Right atrium auricular region (tissue), 2 donors: ENCODE data around the gene DET1. TPM values are rescaled to one million over a fixed set of nuclear protein-coding genes. Genes with fewer than 3 reads are reported as not detected.
"Not testable (repeated sequence)": the region's sequence is repeated elsewhere in the genome, so short reads cannot be mapped to it uniquely, and the experiment has no call there.

ENCODE experiments used
- DNase-seq: peaks from one replicate; pipeline ENCODE4 v3.0.0-alpha.2; 2019; ENCODE audit warnings: low spot score
- H3K27ac ChIP-seq, 2 donors: fragments of 200-600 bp; sonication (generic); 1 replicate in 1 of 2; 2 replicates in 1 of 2; pipeline ENCODE4 v1.5.1; 2016 to 2019
- H3K27me3 ChIP-seq, 2 donors: fragments of 200-600 bp; sonication (generic); one replicate each; pipeline versions ENCODE4 v1.5.1 to v1.6.0; 2017 to 2019
- H3K36me3 ChIP-seq: fragments of 200-600 bp; sonication (generic); one replicate; pipeline ENCODE4 v1.5.1; 2016
- H3K4me1 ChIP-seq, 2 donors: fragments of 200-600 bp; sonication (generic); one replicate each; pipeline versions ENCODE4 v1.5.1 to v1.6.0; 2017 to 2019
- H3K4me3 ChIP-seq, 2 donors: fragments of 200-600 bp; sonication (generic); 1 replicate in 1 of 2; 2 replicates in 1 of 2; pipeline ENCODE4 v1.5.1; 2017 to 2019; ENCODE audit warnings: mild to moderate bottlenecking in 1 of 2, moderate library complexity in 1 of 2
- H3K9me3 ChIP-seq, 2 donors: fragments of 200-600 bp; sonication (generic); one replicate each; pipeline ENCODE4 v1.5.1; 2019
- CTCF ChIP-seq, 2 donors: fragments of 200-600 bp; sonication (generic); IDR thresholded peaks; one replicate each; pipeline ENCODE4 v1.5.1; 2019; ENCODE audit warnings: antibody characterized with exemption in 2 of 2
- total RNA-seq, 2 donors: library from RNA; depleted of rRNA; stranded (reverse); fragments of >200 nt; gene quantifications; one replicate each; pipeline ENCODE4 v1.1.0, GENCODE V29; 2016

Gene DET1
- total RNA-seq, 2 donors from 2014 or later, result 5.1 to 8.7 TPM

DNA sequence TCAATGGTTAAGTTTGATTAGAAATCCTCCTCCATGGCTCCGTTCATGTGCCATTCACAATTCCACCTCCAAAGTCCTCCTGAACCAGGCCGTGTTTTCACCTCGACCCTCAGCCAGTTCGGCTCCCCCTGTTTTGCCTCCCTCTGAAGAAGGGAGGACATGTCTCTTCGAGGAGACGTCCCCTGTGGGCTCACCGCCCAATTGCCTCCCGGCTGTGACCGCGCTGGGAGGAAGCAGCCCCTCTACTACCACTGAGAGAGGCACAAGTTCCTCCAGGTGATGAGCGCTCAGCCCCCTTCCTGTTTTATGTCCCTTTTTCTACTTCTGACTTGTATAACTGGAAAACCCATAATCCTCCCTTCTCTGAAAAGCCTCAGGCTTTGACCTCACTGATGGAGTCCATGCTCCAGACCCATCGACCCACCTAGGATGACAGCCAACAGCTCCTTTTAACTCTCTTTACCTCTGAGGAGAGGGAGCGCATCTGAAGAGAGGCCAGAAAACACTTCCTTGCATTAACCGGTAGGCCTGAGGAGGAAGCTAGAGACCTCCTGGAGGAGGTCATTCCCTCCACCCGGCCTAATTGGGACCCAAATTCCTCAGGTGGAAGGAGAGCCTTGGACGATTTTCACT lies 4.7 kb downstream of the DET1 start:
- Histone ChIP-seq H3K4me1 (peaks cover 0 to 27% of the 10 kb centered on the region in 2 donors), H3K4me3 (no peak overlapping the region), H3K9me3 (no peaks in the 10 kb centered on the region), H3K27me3 (no peaks in the 10 kb centered on the region), H3K36me3 (no peaks in the 10 kb centered on the region), H3K27ac (peak overlapping the region; percentile 76 to 89)
- DNase-seq, result no peak
- no peak for TF ChIP-seq CTCF (IDR thresholded peaks at IDR 0.05)

DNA sequence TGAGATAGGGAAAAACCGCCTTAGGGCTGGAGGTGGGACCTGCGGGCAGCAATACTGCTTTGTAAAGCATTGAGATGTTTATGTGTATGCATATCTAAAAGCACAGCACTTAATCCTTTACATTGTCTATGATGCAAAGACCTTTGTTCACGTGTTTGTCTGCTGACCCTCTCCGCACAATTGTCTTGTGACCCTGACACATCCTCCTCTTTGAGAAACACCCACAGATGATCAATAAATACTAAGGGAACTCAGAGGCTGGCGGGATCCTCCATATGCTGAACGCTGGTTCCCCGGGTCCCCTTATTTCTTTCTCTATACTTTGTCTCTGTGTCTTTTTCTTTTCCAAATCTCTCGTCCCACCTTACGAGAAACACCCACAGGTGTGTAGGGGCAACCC lies 5.4 kb downstream of the DET1 start:
- not testable (repeated sequence) for H3K36me3 ChIP-seq, H3K27ac ChIP-seq
- H3K4me1 ChIP-seq, result peaks cover 0 to 28% of the 10 kb centered on the region in 2 donors

GRCh38 chr15:88540350-88540749 lies 6.1 kb downstream of the DET1 start:
- not testable (repeated sequence) for H3K4me3 ChIP-seq, H3K36me3 ChIP-seq, H3K9me3 ChIP-seq, H3K27me3 ChIP-seq, DNase-seq
- peak overlapping the region in 1 of 2 donors; percentile 54 for H3K27ac ChIP-seq
- peaks cover 0 to 28% of the 10 kb centered on the region in 2 donors for H3K4me1 ChIP-seq

More for the DNA sequence above, 5.4 kb downstream of the DET1 start:
- H3K9me3 ChIP-seq, H3K27me3 ChIP-seq, H3K4me3 ChIP-seq, DNase-seq: not testable (repeated sequence)

GRCh38 chr15:88539441-88539840 lies 7.0 kb downstream of the DET1 start:
- Histone ChIP-seq H3K36me3 (no peaks in the 10 kb centered on the region), H3K4me3 (no peak overlapping the region), H3K4me1 (peaks cover 0 to 28% of the 10 kb centered on the region in 2 donors), H3K27ac (peak overlapping the region in 1 of 2 donors; percentile 54), H3K27me3 (no peaks in the 10 kb centered on the region), H3K9me3 (no peaks in the 10 kb centered on the region)
- no peak for DNase-seq
- no peak for TF ChIP-seq CTCF (IDR thresholded peaks at IDR 0.05)

- no peak for DNase-seq
- Histone ChIP-seq H3K9me3 (no peaks in the 10 kb centered on the region), H3K4me1 (peaks cover 0 to 28% of the 10 kb centered on the region in 2 donors), H3K4me3 (no peak overlapping the region), H3K36me3 (no peaks in the 10 kb centered on the region), H3K27me3 (no peaks in the 10 kb centered on the region), H3K27ac (peak overlapping the region in 1 of 2 donors; percentile 54)
- TF ChIP-seq CTCF (IDR thresholded peaks at IDR 0.05), result no peak
Measured at GRCh38 chr15:88538972-88539371, 7.5 kb downstream of the DET1 start.

- no peak for TF ChIP-seq CTCF (IDR thresholded peaks at IDR 0.05)
- peak overlapping the region in 1 of 2 donors; percentile 12 for H3K27ac ChIP-seq
- H3K4me1 ChIP-seq, result peaks cover 0 to 24% of the 10 kb centered on the region in 2 donors
- no peaks in the 10 kb centered on the region for H3K36me3 ChIP-seq
- no peaks in the 10 kb centered on the region for H3K9me3 ChIP-seq
- DNase-seq, result no peak
- H3K4me3 ChIP-seq, result no peak overlapping the region
- no peaks in the 10 kb centered on the region for H3K27me3 ChIP-seq
Measured at GRCh38 chr15:88537591-88538317, 8.7 kb downstream of the DET1 start.
